ENCODE measurements around the gene C2CD3. TPM values are rescaled to one million over a fixed set of nuclear protein-coding genes. Genes with fewer than 3 reads are reported as not detected.
A peak's percentile ranks its signal among the peaks of the same experiment; 100 is the strongest.

Gene C2CD3
- total and polyA plus RNA-seq, 10 of the 15 experiments (the other 5 are each of a cell fraction or from before 2014, with no cell fraction given), result 2.3 to 24.0 (median 16.3) TPM

DNA sequence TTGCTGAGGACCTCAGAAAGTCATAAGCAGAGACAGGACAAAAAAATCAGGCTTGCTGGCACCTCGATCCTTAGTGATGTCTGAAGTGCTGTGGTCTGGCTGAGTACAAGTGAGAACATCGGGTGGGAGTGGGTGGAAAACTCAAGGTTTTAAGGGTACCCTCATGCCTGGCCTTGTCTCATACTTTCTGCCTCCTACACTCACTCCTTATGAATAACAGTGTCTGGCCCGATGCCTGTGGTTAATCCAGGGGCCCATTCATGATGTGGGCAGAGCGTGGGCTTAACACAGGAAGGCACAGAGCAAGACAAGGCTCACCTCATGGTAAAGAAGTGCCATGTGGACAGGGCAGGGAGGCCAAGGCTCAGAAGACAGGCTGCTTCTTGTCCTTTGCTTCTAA lies 150.9 kb downstream of the C2CD3 start (continued):
- TF ChIP-seq, protein P1, sequence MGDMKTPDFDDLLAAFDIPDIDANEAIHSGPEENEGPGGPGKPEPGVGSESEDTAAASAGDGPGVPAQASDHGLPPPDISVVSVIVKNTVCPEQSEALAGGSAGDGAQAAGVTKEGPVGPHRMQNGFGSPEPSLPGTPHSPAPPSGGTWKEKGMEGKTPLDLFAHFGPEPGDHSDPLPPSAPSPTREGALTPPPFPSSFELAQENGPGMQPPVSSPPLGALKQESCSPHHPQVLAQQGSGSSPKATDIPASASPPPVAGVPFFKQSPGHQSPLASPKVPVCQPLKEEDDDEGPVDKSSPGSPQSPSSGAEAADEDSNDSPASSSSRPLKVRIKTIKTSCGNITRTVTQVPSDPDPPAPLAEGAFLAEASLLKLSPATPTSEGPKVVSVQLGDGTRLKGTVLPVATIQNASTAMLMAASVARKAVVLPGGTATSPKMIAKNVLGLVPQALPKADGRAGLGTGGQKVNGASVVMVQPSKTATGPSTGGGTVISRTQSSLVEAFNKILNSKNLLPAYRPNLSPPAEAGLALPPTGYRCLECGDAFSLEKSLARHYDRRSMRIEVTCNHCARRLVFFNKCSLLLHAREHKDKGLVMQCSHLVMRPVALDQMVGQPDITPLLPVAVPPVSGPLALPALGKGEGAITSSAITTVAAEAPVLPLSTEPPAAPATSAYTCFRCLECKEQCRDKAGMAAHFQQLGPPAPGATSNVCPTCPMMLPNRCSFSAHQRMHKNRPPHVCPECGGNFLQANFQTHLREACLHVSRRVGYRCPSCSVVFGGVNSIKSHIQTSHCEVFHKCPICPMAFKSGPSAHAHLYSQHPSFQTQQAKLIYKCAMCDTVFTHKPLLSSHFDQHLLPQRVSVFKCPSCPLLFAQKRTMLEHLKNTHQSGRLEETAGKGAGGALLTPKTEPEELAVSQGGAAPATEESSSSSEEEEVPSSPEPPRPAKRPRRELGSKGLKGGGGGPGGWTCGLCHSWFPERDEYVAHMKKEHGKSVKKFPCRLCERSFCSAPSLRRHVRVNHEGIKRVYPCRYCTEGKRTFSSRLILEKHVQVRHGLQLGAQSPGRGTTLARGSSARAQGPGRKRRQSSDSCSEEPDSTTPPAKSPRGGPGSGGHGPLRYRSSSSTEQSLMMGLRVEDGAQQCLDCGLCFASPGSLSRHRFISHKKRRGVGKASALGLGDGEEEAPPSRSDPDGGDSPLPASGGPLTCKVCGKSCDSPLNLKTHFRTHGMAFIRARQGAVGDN (IDR thresholded peaks at IDR 0.05), result peak; percentile 54
- TF ChIP-seq TCF7 (IDR thresholded peaks at IDR 0.05; ENCODE audit: borderline replicate concordance) (no peak), EZH2 (IDR thresholded peaks at IDR 0.05; ENCODE audit: borderline replicate concordance, control insufficient read depth, low read depth, low read length) (no peak), ETV6 (conservative IDR thresholded peaks at IDR 0.05 in 1 of 2, IDR thresholded peaks at IDR 0.05 in 1 of 2; ENCODE audit: borderline replicate concordance in 1 of 2, low read depth in 1 of 2) (no peak), DPF2 (IDR thresholded peaks at IDR 0.05) (peak; percentile 41; the same call in 1 of the 2 replicates), EGR1 (IDR thresholded peaks at IDR 0.05; ENCODE audit: borderline replicate concordance in 1 of 2, low read depth in 2 of 2, low read length in 2 of 2) (no peak), NR2F1 (conservative IDR thresholded peaks at IDR 0.05) (no peak), ZNF384 (IDR thresholded peaks at IDR 0.05; ENCODE audit: borderline replicate concordance, low read depth, low read length) (no peak), ZNF217 (IDR thresholded peaks at IDR 0.05) (no peak)
- TF ChIP-seq, protein P2, sequence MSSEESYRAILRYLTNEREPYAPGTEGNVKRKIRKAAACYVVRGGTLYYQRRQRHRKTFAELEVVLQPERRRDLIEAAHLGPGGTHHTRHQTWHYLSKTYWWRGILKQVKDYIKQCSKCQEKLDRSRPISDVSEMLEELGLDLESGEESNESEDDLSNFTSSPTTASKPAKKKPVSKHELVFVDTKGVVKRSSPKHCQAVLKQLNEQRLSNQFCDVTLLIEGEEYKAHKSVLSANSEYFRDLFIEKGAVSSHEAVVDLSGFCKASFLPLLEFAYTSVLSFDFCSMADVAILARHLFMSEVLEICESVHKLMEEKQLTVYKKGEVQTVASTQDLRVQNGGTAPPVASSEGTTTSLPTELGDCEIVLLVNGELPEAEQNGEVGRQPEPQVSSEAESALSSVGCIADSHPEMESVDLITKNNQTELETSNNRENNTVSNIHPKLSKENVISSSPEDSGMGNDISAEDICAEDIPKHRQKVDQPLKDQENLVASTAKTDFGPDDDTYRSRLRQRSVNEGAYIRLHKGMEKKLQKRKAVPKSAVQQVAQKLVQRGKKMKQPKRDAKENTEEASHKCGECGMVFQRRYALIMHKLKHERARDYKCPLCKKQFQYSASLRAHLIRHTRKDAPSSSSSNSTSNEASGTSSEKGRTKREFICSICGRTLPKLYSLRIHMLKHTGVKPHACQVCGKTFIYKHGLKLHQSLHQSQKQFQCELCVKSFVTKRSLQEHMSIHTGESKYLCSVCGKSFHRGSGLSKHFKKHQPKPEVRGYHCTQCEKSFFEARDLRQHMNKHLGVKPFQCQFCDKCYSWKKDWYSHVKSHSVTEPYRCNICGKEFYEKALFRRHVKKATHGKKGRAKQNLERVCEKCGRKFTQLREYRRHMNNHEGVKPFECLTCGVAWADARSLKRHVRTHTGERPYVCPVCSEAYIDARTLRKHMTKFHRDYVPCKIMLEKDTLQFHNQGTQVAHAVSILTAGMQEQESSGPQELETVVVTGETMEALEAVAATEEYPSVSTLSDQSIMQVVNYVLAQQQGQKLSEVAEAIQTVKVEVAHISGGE (CRISPR knock-in tag; IDR thresholded peaks at IDR 0.05), result no peak
- TF ChIP-seq, protein P3, sequence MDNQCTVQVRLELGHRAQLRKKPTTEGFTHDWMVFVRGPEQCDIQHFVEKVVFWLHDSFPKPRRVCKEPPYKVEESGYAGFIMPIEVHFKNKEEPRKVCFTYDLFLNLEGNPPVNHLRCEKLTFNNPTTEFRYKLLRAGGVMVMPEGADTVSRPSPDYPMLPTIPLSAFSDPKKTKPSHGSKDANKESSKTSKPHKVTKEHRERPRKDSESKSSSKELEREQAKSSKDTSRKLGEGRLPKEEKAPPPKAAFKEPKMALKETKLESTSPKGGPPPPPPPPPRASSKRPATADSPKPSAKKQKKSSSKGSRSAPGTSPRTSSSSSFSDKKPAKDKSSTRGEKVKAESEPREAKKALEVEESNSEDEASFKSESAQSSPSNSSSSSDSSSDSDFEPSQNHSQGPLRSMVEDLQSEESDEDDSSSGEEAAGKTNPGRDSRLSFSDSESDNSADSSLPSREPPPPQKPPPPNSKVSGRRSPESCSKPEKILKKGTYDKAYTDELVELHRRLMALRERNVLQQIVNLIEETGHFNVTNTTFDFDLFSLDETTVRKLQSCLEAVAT (IDR thresholded peaks at IDR 0.05), result no peak
- TF ChIP-seq, protein P4, sequence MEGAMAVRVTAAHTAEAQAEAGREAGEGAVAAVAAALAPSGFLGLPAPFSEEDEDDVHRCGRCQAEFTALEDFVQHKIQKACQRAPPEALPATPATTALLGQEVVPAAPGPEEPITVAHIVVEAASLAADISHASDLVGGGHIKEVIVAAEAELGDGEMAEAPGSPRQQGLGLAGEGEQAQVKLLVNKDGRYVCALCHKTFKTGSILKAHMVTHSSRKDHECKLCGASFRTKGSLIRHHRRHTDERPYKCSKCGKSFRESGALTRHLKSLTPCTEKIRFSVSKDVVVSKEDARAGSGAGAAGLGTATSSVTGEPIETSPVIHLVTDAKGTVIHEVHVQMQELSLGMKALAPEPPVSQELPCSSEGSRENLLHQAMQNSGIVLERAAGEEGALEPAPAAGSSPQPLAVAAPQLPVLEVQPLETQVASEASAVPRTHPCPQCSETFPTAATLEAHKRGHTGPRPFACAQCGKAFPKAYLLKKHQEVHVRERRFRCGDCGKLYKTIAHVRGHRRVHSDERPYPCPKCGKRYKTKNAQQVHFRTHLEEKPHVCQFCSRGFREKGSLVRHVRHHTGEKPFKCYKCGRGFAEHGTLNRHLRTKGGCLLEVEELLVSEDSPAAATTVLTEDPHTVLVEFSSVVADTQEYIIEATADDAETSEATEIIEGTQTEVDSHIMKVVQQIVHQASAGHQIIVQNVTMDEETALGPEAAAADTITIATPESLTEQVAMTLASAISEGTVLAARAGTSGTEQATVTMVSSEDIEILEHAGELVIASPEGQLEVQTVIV (IDR thresholded peaks at IDR 0.05; ENCODE audit: borderline replicate concordance, partially characterized antibody), result no peak
- TF ChIP-seq, protein P5, sequence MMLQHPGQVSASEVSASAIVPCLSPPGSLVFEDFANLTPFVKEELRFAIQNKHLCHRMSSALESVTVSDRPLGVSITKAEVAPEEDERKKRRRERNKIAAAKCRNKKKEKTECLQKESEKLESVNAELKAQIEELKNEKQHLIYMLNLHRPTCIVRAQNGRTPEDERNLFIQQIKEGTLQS (IDR thresholded peaks at IDR 0.05; ENCODE audit: borderline replicate concordance, extremely low read depth, low read depth, low read length), result no peak
